Hematopoietic multipotent progenitor cell treated with erythropoietin and hydrocortisone succinate and interleukin-3 and kit ligand, for 4 days (in vitro differentiated cells): ENCODE results near the gene GPR146.
"Not testable (repeated sequence)": the region's sequence is repeated elsewhere in the genome, so short reads cannot be mapped to it uniquely, and the experiment has no call there.

Experiments used
- DNase-seq: peaks from one replicate; pipeline ENCODE4 v3.0.0-alpha.2; 2015

GPR146 gene, protein sequence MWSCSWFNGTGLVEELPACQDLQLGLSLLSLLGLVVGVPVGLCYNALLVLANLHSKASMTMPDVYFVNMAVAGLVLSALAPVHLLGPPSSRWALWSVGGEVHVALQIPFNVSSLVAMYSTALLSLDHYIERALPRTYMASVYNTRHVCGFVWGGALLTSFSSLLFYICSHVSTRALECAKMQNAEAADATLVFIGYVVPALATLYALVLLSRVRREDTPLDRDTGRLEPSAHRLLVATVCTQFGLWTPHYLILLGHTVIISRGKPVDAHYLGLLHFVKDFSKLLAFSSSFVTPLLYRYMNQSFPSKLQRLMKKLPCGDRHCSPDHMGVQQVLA

DNA sequence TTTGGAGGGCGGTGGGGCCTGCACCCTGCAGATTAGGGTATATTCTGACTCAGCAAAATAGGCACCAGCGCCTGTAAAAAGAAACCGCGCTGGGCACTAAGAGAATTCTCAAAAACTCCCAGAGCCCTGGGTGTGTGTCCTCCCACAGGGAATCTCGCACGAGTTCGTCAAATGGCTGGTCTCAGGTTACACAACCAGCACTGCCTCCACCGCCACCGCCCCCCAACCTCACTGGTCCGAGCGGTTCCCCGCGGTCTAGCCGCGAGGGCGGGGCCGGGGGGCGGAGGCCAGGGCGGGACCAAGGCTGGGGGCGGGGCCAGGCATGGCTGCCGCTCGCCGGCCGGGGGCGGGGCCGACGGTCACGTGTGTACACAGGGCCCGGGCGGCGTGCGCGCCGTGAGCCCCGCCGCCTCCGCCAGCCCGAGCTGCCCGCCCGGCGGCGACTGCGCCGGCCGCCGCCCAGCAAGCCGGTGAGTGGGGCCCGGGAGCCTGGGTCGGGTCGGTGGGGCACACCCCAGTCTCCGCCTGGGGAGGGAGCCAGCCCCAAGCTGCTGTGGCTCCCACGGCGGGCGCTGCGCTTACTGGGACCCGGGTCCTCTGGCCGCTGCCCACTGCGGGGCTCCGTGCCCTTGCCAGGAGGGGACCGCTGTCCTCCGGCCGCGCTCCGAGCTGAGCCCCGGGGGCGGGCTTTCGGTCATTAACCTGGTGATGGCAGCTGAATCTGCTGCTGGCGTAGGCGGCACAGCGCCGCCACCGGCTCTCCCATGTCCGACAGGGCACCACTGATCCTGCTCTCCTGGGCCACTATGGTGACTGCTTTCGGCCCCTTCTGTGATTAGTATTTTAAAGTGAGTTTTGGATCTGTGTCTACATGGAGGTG lies at the start of gene GPR146:
TSS of gene GPR146 (plus strand) at position 358 of the 880 bp plus-strand sequence. CDS start 12,970 bp downstream, outside the sequence.
- DNase-seq = peak; percentile 97

DNA sequence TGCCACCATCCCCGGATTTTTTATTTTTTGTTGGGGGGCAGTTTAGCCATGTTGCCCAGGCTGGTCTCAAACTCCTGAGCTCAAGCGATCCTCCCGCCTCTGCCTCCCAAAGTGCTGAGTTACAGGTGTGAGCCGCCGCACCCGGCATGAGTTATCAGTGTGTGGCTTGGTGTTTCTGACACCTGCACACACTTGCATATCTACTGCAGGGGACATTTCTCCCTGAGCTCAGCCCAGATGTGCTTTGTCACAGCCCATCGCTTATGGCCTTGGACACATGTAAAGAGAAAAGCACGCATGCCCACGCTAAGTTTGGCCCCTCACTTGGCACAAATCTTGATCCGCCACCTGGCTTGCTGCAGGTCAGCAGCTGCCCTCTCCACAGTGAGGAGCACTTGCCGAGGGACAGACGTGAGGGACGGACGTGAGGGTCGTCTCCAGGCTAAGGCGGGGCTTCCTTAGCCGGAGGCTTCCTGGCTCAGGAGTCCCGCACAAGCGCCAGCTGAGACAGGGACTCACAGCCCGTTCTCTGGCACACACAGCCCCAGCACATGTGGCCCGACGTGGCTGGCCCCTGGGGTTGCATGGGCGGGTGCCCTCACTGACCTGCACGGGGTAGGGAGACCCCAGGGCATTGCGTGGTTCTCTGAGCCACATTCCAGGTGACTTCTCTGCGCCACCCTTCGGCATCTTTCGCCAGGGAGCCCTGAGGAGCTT lies 49.6 kb upstream of the GPR146 start:
- no peak for DNase-seq

DNA sequence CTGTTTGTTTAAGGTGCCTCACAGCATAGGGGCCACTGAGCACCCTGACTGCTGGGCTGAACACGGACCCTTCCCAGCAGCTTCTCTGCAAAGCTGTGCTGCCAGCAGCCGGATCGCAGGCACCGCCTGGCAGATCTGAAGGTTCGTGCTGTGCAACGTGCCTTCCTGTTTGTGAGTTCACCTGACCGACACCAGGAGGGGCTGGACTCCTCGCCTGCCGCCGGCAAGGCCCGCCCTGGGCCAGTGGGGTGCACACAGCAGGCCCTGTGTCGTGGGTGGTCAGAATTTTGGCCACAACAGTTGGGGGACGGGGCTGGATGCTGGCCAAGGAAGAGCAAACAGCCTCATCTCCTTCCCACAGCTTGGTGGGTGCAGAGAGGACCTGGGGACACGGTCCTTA lies 48.8 kb upstream of the GPR146 start:
- no peak for DNase-seq

GRCh38 chr7:996079-996872 lies 48.1 kb upstream of the GPR146 start:
- no peak for DNase-seq

DNA sequence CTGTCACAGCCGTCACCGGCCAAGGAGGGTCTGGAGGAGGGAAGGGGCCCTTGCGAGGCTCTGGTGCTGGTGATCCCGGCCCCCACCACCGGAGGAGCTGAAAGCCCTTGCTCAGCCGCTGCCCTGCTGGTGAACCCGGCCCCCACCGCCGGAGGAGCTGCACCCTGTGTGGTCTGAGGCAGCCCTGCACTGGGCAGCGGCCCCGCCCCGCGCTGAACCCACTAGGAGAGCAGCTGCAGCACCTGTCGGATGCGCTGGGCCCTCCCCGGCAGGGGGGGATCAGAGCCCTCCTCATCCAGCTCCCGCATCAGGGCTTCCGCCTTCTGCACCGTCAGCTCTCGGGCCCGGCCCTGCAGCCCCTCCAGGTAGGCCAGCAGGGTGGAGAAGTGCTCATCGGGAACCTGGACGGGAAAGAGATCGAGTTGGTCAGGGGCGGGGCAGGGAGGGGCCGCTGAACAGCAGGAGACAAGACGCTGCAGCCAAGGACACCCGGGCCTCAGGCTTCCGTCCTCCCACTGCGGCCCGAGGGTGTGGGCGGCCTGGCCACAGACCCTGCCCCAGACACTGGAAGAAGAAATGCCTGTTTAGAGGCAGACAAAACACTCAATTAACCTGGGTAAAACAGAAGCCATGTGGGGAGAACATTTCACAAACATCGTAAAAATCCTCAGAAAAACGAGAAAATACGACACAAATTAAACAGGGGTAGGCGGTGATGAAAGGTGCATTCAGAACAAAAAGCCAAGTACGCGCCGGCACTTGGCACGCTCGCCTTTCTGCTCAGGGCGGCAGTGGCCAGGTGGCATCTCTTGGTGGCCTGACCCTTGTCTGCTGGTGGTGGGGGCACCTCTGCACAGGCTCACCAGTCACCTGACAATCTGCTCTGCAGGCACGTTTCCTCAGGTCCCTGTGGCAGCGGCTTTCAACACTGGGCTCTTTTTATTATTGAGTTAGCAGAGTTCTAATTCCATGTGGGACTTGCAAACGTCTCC lies 46.6 kb upstream of the GPR146 start:
- no peak for DNase-seq

DNA sequence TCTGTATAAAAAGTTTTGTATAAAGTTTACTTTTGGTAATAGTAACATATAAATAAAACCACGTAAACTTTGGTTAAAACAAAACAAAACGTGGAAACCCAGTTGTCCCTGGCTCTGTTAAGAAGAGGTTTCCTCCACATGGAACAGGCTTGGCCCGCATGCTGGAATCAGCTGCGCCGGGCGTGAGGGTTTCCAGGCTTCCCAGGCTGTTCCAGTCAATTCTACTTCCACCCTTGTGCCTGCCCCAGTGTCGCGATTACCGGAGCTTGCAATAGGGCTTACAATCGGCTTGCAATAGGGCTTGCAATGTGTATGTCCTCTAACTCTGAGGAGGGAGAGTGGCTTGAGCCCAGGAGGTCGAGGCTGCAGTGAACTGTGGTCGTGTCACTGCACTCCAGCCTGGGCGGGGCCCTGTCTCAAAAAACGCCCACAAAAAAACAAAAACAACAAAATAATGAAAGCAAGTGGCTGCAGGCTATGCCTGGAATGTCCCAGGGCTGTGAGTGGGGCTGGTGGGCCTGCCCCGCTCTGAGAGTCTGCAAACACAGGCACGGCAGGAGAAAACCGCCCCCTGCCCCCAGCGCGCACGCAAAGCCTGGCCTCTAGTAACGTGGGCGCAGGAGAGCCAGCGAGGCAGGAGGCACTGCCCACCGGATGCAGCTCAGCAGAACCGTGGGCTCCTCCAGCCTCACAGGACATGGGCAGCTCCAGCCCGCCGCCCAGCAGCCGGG lies 45.0 kb upstream of the GPR146 start:
- DNase-seq = no peak

DNA sequence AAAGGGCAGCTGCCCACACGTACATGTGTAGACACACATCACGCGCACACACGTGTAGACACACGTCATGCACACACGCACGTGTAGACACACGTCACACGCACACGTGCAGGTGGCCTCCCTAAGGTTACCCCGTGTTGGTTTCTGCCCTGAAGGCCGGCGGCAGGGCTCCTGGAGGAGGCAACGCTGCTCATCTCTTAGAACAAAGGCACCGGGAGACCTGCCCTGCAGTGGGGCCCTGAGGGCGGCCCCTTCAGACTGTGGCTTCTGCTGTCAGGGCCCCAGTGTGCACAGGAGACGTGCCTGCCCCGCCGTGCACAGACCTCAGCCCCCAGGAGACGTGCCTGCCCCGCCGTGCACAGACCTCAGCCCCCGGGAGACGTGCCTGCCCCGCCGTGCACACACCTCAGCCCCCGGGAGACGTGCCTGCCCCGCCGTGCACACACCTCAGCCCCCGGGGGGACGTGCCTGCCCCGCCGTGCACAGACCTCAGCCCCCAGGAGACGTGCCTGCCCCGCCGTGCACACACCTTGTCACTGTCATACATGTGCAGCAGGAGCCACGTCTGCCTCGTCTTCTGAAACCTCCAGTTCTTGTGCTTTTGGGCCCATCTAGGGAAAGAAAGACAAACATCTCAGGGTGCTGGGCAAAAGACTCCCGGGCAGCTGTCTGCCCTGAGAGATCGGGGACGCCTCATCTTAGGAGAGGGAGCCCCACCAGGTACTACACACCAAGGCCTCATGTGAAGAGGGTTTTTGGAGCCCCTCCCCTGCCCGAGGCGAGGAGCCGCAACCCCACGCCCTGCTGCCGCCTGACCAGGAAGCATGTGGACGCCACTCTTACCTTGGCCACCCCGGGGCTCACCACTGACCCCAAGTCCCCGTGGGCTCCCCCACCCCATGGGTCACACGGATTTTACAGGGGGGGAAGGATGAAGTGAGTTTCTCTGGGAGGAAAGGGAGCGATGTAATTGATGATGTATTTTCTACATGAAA lies 44.1 kb upstream of the GPR146 start:
- no peak for DNase-seq

DNA sequence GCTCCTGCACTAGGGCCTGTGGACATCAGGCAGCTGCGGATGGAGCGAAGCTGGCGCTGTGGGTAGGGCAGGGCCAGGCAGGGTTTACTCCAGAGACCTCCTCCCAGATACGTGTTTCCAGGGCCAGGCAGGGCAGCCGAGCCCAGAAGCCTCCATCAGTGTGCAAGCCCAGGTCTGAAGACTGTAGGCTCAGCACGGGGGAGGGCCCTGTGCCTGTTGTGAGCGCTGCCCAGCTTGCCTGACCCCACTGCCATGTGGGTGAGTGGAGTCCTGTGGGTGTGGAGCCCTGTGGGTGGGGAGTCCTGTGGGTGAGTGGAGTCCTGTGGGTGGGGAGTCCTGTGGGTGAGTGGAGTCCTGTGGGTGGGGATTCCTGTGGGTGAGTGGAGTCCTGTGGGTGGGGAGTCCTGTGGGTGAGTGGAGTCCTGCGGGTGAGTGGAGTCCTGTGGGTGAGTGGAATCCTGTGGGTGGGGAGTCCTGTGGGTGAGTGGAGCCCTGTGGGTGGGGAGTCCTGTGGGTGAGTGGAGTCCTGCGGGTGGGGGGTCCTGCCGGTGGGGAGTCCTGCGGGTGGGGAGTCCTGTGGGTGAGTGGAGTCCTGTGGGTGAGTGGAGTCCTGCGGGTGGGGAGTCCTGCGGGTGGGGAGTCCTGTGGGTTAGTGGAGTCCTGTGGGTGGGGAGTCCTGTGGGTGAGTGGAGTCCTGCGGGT lies 43.1 kb upstream of the GPR146 start:
- DNase-seq = peak; percentile 66

GRCh38 chr7:1002026-1002425 lies 42.3 kb upstream of the GPR146 start:
- DNase-seq = not testable (repeated sequence)

DNA sequence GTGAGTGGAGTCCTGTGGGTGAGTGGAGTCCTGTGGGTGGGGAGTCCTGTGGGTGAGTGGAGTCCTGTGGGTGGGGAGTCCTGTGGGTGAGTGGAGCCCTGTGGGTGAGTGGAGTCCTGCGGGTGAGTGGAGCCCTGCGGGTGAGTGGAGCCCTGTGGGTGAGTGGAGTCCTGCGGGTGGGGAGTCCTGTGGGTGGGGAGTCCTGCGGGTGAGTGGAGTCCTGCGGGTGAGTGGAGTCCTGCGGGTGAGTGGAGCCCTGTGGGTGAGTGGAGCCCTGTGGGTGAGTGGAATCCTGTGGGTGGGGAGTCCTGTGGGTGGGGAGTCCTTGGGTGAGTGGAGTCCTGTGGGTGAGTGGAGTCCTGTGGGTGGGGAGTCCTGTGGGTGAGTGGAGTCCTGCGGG lies 41.9 kb upstream of the GPR146 start:
- DNase-seq = not testable (repeated sequence)

DNA sequence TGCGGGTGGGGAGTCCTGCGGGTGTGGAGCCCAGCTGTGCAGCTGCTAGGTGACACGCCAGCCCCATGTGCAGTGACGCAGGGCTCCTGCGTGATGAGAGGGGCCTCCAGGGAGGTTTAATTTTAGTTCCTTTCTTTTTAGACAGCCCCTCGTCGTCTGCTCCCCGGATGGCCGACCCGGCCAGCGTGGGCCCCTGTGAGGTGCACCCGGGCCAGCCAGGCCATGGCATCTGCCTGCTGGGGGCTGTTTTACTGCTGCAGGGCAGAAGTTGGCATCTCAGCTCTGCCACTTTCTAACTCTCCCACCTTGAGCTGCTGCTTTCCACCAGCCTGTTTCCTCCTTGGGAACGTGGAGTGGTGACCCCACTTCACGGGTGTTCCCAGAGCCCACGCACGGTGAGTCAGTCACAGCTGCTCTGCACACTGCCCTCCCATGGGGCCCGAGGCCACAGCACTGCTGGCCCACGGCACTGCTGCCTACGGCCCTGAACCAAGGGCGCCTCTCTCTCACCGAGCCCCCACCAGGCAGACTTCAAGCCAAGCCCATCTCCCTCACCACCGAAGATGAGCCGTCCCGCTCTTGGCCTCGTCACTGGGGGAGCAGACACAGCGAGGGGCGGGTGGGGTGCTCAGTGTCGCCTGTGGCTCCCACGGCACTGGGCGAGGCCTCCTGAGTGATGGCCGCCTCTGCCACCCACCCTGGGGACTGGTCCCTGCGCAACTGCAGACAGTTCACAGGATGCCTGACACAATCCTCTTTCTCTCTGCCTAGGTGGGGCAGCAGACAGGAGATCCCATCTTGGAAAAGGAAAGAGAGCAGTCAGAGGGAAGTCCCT lies 40.1 kb upstream of the GPR146 start:
- DNase-seq = no peak

DNA sequence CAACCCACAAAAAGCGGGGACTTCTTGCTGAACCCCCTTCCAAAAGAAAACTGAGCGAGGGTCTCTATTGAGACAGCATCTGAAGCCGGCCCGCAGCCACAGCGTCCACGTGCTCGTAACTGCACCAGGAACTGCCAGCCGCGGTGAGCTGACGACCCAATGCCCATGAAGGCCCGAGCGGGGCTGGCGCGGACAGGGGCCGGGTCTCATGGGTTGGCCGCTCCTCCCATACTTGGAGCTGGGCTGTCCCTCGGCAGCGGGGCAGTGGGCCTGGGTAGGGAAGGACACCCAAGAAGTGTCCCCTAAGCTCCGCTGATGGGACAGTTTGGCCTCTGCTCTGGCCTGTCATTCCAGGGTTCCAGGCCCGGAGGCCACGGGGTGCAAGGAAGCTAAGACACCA lies 39.0 kb upstream of the GPR146 start:
- DNase-seq = no peak

GRCh38 chr7:1007901-1008300 lies 36.4 kb upstream of the GPR146 start:
- no peak for DNase-seq

- no peak for DNase-seq
These were observed 35.5 kb upstream of the GPR146 start for GRCh38 chr7:1008733-1009363.

DNA sequence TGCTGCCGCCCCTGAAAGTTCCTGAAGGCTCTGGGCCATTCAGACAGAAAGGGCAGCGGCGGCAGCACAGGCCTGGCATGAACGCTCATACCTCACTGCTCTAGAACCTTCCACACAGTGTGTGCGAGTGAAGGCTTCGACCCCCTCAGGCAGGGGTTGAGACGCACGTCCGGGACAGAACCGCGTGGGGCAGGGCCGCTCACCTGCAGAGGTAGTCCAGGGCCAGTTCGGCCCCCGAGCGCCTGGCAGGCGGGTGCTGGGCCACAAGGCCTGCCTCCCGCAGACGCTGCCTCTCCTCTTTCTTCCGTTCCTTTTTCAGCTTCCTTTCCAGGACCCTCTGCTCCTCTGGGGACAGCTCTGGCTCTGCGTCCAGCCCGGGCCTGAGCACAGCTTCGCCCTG lies 34.6 kb upstream of the GPR146 start:
- no peak for DNase-seq

DNA sequence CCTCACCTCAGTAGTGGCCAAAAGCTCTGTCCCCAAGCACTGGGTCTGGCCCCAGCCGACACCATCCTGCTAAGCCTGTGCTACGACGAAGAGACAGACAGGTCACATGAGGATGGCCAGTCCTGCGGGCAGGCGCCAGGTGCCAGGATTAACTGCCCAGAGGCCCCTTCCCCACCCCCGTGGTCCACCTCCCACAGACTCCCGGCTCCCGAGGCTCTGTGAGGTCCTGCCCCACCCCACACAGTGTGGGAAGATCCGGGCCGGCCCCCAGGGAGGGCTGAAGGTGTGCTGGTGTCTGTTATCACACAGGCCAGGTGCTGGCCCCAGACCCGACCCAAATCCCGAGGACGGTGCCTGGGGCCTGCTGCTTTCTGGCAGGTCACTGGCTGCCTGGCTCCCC lies 34.1 kb upstream of the GPR146 start:
- no peak for DNase-seq
